ENCODE results near the gene MEI1. TPM values are rescaled to one million over a fixed set of nuclear protein-coding genes. Genes with fewer than 3 reads are reported as not detected.

Gene MEI1
- total RNA-seq, 4 donors from 2014 or later, result 0.29 TPM; not detected in 3

GRCh38 chr22:41805639-41806038 is 106.3 kb downstream of the MEI1 start:
- DNase-seq (no peak), ATAC-seq (no peak)
- Histone ChIP-seq H3K4me3 (no peak overlapping the region), H3K9me3 (no peaks in the 10 kb centered on the region), H3K36me3 (peaks cover 0 to 8% of the 10 kb centered on the region in 2 donors), H3K4me1 (peaks cover 9 to 13% of the 10 kb centered on the region in 2 donors), H3K27me3 (no peaks in the 10 kb centered on the region), H3K27ac (no peak overlapping the region)
- intact Hi-C loops (cut with DNase I; ENCODE audit: low total_unique reads) (no loop called here), in situ Hi-C loops (cut with MboI; ENCODE audit: low sequenced_read_pairs in 4 of 4) (no loop called here)
- TF ChIP-seq POLR2A (IDR thresholded peaks at IDR 0.05) (no peak), CTCF (IDR thresholded peaks at IDR 0.05 in 4 of 5, conservative IDR thresholded peaks at IDR 0.05 in 1 of 5) (no peak)

- no peak for TF ChIP-seq CTCF (IDR thresholded peaks at IDR 0.05 in 4 of 5, conservative IDR thresholded peaks at IDR 0.05 in 1 of 5)
- no peak for TF ChIP-seq POLR2A (IDR thresholded peaks at IDR 0.05)
These were observed 109.1 kb downstream of the MEI1 start for GRCh38 chr22:41808400-41808799.

DNA sequence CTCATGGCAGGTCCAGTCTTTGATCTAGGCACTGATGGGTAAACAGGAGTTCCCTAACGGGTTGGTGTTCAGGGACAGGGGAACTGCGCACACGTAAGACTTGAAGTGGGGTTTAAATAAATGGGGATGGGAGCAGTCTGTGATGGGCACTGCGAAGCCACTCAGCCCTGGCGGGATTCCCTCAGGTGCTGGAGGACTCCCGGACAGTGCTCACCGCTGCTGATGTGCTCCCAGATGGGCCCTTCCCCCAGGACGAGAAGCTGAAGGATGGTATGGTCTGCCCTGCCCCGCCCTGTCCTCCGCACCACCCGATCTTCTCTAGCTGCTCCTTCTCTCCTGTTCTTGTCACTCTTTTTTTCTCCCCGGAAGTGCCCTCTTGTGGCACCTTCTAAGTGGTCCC is 110.7 kb downstream of the MEI1 start:
- Histone ChIP-seq H3K36me3 (peaks cover 0 to 20% of the 10 kb centered on the region in 2 donors), H3K4me1 (no peaks in the 10 kb centered on the region), H3K9me3 (no peaks in the 10 kb centered on the region), H3K27ac (no peak overlapping the region), H3K27me3 (no peaks in the 10 kb centered on the region), H3K4me3 (no peak overlapping the region)
- in situ Hi-C loops (cut with MboI; ENCODE audit: low sequenced_read_pairs in 4 of 4), result no loop called here
- ATAC-seq (no peak), DNase-seq (no peak)
- TF ChIP-seq POLR2A (IDR thresholded peaks at IDR 0.05) (no peak), CTCF (IDR thresholded peaks at IDR 0.05 in 4 of 5, conservative IDR thresholded peaks at IDR 0.05 in 1 of 5) (no peak)
- intact Hi-C loops (cut with DNase I; ENCODE audit: low total_unique reads), result no loop called here

More at GRCh38 chr22:41808400-41808799, 109.1 kb downstream of the MEI1 start:
- Histone ChIP-seq H3K36me3 (peaks cover 0 to 20% of the 10 kb centered on the region in 2 donors), H3K27ac (no peak overlapping the region), H3K4me3 (no peak overlapping the region), H3K9me3 (no peaks in the 10 kb centered on the region), H3K27me3 (no peaks in the 10 kb centered on the region), H3K4me1 (no peaks in the 10 kb centered on the region)
- intact Hi-C loops (cut with DNase I; ENCODE audit: low total_unique reads) (no loop called here), in situ Hi-C loops (cut with MboI; ENCODE audit: low sequenced_read_pairs in 4 of 4) (no loop called here)
- ATAC-seq, result no peak
- no peak for DNase-seq

- peaks cover 14 to 22% of the 10 kb centered on the region in 2 donors for H3K4me1 ChIP-seq
- peaks cover 0 to 20% of the 10 kb centered on the region in 2 donors for H3K36me3 ChIP-seq
- TF ChIP-seq CTCF (IDR thresholded peaks at IDR 0.05 in 4 of 5, conservative IDR thresholded peaks at IDR 0.05 in 1 of 5), result no peak
- TF ChIP-seq POLR2A (IDR thresholded peaks at IDR 0.05), result no peak
- no peak overlapping the region for H3K27ac ChIP-seq
- intact Hi-C loops (cut with DNase I; ENCODE audit: low total_unique reads) (no loop called here), in situ Hi-C loops (cut with MboI; ENCODE audit: low sequenced_read_pairs in 4 of 4) (no loop called here)
- ATAC-seq, result no peak
- H3K27me3 ChIP-seq, result no peaks in the 10 kb centered on the region
- no peaks in the 10 kb centered on the region for H3K9me3 ChIP-seq
- no peak for DNase-seq
- no peak overlapping the region for H3K4me3 ChIP-seq
These were observed 113.7 kb downstream of the MEI1 start for GRCh38 chr22:41812805-41813545.

Measured in gastrocnemius medialis (tissue), 4 donors.